ENCODE measurements around the gene BTBD9.

BTBD9 gene

DNA sequence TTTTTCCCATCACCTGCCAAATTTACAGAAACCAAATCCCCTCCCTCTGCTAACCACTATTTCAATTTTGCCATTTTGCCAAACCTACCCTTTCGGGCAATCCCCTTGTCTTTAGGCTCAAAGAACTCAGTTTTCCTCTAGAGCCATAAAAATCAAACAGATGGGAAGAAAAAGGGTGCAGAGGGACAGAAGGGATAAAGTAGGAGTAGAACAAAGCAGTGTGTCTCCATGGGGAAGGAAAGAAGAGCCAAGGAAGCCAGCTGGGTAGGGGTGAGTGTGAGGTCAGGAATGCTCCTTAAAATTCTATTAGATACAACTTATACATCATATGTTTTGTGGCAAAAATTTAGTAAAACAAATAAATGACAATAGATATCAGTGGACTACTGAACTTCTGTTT is 316.5 kb downstream of the BTBD9 start:
- DNase-seq = no peak

DNA sequence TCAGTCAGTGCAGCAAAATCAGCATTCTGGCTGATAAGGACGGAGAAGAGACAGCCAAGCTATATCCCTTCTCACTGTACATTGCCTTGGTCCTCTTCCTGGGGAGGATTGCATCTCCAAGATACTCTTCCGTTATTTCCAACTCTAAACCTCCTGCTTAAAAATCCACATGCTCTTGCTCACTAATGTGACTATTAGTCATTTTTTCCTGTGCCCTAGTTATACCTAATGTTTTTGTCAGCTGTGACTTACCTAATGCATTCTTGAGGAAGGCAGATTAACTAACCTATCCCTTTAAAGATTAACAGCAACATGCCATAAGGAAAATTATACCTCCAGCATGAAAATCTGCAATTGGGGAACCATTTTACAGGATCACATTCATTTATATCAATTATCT is 317.6 kb downstream of the BTBD9 start:
- DNase-seq = no peak

DNA sequence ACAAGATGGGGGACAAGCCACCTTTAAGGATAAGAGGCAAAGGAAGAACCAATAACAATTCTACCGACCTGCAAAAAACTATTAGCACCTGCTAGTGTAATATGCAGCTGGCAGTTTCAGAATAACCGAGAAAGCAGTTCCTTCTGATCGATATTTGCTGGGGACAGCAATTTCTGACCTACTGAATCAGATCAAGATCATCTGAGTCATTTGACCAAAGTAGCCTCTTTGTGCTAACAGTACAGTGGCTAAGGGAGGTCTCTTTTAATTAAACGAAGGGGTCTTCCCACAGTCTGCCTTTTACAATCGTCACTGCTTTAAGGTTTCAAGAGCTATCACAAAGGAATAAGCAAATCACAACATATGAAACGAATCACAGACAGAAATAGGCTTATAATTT is 318.9 kb downstream of the BTBD9 start:
- no peak for DNase-seq

DNA sequence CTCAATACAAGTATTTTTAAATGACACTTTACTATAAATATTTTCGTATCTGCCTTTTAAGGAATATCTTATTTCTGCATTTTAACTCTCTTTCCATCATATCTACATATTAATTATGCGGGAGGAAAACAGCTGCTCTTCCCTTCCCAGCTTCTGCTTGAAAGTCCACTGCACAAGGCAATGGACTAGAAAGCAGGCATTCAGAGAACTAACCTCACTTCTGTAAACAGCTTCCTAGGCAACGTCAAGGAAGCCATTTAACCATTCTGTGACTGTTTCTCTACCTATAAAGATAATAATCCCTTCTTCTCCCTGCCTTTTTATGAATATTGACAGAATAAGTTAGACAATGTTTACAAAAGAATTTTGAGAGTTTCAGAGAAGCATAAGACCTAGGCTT is 319.4 kb downstream of the BTBD9 start:
- DNase-seq = no peak

DNA sequence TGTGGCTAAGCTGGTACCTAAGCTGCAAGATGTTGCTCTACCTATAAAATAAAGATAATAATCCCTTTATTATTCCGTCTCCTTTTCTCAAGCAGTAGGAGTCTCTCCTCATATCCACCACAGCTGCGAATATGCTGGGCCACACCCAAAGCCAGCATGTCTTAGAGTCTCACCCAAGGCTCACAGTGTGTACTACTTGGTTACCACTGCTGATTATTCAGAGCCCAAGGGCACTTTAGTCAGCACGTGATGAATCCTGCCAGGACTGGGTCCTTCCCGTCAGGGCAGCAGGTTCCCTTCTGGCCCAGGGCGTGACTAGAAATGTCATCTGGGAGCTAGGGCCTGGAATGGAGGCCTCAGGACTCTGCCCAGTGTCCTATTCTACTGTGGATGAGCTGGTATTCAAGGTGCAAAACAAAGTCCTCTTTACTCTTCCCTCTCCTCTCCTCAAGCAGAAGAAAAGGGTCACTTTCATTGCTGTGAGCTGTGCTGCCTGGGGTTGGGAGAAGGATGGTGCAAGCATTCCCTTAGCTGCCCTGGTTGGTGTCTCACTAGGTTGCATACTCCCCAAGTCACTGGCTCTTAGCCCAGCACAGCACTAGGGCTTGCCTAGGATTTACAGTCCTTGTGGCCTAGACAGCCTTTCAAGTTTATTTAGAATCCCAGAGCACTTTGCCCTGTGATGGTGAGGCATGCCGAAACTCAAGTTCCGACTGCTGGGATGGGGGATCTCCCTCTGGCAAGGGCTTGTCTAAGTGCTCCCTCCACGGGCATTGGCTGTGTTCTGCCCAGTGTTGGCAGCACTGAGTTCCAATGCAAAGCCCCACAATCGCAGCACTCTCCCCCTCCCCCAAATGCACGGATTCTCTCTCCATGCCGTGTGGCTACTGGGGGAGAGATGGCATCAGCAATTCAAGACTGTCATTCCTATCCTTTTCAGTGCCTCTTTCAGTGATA is 320.2 kb downstream of the BTBD9 start:
- DNase-seq = no peak

DNA sequence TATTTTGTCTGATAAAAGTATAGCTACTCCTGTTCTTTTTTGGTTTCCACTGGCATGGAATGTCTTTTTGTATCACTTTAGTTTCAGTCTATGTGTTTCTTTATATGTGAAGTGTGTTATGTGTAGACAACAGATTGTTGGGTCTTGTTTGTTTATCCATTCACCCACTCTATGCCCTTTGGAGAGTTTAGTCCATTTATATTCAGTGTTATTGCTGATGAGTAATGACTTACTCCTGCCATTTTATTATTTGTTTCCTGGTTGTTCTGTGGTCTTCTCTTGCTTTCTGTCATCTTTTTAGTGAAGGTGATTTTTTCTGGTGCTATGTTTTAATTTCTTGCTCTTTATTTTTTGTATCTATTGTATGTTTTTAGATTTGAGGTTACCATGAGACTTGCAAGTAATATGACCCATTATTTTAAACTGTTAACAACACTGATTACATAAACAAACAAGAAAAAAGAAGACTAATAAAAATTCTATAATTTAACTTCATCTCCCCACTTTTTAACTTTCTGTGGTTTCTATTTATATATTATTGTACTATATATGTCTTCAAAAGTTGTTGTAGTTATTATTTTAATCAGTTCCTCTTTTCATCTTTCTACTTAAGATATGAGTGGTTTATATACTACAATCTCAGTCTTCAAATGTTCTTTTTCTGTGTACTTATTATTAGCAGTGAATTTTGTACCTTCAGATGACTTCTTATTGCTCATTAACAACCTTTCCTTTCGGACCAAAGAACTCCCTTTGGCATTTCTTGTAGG is 323.4 kb downstream of the BTBD9 start:
- no peak for DNase-seq

DNA sequence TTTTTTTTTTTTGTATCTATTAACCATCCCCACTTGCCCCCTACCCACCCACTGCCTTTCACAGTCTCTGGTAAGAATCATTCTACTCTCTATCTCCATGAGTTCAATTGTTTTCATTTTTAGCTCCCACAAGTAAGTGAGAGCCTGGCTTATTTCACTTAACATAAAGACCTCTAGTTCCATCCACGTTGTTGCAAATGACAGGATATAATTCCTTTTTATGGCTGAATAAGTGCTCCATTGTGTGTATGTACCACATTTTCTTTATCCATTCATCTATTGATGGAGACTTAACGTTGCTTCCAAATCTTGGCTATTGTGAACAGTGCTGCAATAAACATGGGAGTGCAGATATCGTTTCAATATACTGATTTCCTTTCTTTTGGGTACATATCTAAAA is 328.5 kb downstream of the BTBD9 start:
- DNase-seq = no peak

DNA sequence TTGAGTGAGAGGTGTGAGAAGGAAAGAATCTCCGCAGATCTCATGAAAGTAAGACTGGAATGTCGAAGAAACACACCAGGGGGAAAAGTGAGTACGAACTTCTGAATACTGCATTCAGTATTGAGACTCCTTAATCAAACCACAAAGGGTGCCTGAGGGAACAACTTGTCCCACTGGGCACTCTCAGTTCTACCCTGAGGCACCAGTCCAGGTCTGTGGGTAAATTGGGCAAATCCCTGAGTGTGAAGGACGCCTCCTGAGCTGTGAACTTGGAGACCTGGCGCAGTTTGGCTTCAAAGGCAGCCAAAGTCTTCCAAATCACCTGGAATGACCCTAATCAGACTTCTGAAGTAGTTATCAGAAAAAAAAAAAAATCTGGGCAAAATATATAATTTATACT is 329.7 kb downstream of the BTBD9 start:
- no peak for DNase-seq

DNA sequence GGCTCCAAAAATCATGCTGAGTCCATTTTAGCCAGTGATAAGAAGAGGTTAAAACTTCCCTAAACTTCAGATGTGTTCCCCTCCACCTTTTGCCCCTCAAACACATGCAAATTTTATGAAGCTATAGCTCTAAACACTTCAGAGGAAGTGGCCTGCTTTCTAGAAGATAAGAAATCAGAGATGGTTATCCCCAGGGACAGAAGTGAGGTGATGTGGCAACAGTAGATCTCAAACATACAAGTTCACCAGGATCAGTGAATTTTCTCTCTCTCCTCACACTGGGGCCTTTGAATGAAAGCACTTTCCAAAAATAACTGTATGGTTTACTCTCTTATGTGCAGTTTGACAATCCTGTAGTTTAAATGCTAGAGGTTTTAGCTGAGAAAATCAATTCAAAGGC is 332.0 kb downstream of the BTBD9 start:
- DNase-seq = no peak

DNA sequence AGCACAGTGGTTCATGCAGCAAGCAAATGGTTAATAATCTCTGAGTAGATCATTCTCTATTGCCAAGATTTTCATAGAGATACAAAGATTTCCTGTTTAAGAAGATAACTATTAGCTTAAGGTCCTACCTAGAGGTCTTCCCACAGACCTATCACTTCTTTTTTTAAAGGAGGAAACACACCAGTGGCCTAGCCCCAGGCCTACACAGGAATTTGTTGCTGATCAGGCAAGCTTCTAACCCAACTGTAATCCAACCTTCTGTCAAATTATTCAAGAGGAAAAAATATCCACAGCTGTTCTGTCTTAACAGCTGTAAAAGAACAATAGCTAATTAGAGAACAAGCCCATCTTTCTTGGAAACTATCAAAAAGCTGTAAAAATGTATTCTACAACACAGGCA is 332.8 kb downstream of the BTBD9 start:
- no peak for DNase-seq

DNA sequence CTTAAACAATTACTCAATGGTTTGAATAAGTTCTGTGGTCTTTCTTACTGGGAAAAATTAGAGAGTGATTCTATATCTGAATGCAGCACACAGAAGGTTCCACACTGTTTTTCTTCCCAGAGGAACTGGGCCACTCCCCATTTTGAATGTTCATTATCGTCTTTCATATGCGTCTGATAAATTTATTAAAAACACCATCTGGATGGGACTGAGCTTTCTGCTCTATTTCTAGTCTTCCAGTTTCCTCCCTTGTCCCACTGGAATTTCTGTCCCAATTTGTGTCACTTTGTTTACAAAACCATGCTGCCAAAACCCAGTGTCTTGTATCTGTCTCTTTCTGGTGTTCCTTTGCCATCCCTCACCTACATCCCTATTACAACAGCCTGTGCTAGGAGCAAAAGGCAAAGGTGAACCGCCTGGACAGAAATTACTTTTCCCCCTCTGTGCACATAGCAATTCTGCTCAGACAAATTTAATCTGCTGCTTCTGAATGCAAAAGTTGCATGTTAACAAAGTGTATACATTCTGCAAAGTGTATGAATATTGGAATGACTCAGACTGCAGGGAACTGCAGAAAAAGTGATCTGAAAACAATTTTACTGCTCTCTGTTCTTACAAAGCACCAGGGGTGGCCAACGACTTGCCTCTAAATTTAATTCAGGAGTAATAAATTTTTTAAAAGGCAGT is 333.6 kb downstream of the BTBD9 start:
- DNase-seq = no peak

DNA sequence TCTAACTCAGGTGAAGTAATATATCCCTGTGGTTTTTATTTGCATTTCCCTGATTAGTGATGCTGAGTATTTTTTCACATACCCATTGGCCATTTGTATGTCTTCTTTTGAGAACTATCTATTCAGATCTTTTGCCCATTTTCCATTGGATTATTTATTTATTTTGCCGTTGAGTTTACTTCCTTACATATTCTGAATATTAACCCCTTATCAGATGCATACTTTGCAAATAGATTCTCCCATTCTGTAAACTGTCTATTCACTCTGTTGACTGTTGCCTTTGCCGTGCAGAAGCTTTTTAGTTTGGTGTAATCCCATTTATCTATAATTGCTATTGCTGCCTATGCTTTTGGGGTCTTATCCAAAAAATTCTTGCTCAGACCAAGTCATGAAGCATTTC is 336.9 kb downstream of the BTBD9 start:
- no peak for DNase-seq

DNA sequence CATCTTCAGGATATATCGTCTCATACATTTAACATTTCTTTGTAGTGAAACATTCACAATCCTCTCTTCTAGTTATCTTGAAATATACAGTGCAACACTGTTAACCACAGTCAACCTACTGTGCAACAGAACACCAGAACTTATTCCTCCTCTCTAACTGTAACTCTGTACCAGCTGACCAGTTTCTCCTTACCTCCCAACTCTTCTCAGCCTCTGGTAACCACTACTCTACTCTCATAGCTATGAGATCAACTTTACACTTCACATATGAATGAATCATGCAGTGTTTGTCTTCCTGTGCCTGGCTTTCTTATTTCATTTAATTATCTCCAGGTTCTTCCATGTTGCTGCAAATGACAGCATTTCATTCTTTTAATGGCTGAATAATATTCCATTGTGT is 337.6 kb downstream of the BTBD9 start:
- no peak for DNase-seq

DNA sequence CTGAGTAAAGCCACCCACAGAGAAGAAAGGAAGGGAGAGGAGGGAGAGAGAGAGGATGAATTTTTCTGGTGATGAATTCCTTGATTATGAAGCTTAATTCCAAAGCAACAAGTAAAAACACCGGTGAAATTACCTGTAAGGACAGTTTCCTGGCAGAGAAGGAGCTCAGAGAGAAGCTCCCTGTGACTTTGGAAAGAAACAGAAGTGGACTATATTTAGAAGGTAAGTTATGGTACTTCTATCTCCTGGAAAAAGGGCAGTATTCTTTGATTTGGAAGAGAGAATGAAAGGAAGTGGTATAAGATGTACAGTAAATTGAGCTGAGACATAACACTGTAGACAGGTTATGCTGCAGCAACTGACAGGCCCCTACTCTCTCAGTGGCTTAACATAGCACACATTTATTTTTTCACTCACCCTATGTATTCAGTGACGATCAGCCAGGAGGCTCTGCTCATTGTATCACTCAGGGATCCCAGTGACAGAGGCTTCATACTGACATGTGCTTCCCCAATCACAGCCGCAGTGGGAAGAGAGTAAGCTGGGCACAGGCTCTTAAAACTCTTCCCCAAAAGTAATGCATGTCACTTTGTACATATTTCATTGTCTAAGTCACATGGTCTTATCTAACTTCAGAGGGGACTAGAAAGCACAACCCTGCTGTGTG is 349.5 kb downstream of the BTBD9 start:
- DNase-seq = no peak

DNA sequence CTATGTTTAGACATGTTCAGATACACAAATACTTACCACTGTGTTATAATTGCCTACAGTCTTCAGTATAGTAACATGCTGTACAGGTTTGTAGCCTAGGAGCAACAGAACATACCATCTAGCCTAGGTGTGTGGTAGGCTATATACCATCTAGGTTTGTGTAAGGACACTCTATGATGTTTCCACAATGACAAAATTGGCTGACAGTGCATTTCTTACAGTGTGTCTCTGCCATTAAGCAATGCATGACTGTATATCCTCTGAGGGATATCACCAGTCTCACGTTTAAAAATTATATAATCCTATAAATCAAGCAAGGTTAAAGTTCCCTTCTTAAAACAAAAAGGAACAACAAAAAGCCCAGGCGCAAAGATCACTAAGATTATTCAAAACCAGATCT is 352.2 kb downstream of the BTBD9 start:
- no peak for DNase-seq

DNA sequence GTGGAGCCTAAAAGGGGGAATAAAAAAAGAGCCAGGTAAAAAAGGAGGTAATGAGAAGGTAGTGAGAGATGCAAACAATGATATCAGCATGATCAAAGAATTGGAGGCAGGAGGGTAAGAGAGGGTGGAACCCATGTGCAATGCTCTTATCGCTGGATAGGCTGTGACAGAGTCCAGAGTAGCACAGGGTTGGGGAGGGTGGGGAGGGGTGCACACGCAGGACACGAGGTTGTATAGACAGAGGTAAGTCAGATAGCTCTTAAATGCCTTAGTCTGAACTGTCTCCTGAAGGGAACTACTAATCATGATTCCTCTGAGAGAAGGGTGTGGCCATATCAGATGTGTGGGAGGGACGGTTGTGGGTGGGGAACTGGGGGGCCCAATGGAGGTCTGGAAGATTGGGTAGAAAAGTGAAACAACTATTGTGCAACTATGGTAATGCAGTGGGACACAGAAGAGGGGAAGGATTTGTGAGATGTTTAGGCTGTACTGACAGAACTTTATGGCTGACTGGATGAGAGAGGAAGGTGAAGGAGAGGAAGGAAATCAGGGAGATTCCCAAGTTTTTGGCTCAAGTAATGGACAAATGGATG is 354.8 kb downstream of the BTBD9 start:
- no peak for DNase-seq

DNA sequence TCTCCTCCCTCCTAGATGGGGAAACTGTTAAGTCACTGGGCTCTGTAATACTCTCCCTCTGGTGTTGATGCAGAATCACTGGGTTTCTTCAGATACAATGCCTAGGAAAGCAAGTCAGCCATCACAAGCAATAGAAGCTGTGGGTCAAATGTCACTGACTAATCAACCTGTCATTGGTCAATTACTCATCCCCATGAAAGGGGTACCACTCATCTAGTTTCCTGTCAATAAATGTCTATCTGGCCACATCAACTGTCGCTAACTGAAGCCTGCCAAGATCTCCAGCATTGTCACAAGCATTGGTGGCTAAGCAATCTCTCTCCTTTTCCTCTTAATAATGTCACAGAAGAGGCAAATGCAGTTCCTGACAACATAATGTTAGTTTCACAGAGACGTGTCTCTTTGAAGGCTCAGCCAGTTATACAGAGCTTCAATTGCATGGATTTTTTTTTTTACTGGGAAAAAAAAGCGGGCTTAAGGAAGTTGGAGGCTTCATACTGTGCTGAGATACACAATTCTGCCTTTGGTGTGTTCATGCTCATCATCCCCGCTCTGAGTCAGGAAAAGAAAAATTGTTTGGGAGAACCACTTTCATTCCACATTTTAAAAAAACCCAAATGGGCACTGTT is 355.9 kb downstream of the BTBD9 start:
- no peak for DNase-seq

DNA sequence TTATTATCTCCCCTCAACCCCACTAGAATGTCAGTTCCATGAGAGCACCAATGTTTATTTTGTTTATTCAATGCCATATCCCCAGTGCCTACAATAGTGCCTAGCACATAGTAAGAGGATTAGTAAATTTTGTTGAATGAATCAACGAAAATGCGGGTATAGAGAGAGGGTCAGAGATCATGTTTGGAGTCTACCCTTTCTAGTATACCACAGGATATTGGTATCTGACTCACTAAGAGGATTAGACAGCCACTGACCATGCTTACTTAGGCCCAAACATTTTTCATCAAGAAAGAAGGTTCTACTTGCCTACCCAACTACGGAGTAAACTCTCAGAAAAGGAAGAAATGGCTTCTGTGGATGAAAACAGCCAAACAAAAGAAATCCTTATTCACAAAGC is 356.8 kb downstream of the BTBD9 start:
- no peak for DNase-seq

DNA sequence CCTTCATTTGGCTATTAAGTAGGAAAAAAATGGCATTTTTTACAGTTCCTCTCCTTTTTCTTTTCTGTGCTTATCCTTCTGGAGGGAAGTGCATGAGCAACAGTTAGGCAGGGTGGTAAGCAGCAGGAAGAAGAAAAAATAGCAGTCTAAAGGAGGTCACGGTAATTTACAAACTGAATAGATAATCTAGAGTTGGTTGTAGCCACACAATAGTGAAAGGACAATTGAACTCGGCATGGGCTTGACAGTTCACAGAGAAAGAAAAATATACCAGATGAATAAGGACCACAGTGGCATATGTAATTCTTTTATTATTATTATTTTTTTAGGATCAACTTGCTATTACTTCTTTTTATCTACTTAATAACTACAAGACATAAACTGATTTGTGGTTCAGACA is 358.6 kb downstream of the BTBD9 start:
- no peak for DNase-seq

DNA sequence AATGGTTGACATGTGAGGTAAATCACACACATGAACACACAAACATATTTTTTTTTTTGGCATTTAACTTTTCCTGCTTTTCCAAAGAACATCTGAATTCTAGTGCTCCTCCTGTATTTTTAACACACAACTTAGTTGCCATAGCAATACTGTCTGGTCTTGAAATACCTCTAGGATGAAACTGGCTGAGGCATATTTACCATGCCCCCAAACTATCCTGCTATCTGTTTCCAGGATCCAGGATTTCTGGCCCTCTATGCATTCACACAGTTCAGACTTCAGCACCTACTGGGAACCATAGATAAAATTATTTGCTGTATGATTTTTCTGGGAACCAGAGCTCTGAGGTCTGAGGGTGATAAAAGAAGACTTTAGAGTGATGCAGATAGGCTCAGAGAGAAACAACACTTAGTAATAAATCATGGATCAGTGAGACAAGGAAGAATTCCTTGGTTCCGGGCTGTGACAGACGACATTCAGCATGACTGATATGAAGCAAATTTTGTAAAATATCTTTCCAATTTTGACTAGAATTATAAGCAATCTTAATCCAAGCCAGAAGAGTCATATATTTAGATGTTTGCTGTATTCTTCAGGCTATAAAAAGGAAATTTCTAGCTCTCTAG is 359.7 kb downstream of the BTBD9 start:
- no peak for DNase-seq

DNA sequence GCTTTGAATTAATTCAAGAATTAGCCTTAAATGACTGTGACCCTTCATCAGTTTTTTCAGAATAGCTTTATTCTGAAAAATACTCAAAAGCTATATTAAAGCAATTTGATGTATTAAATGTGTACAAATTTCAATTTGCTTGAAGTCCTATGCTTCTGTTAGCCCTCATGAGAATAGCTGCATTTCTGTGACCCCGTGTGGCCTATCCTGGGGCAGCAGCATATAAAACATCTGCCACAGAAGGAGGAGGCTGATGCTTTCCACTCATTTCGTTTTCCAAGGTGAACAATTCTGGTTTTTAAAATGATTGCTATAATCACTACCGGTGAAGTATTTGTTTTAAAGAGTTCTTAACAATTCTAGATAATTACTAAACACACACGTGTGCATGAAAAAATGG is 360.3 kb downstream of the BTBD9 start:
- no peak for DNase-seq

DNA sequence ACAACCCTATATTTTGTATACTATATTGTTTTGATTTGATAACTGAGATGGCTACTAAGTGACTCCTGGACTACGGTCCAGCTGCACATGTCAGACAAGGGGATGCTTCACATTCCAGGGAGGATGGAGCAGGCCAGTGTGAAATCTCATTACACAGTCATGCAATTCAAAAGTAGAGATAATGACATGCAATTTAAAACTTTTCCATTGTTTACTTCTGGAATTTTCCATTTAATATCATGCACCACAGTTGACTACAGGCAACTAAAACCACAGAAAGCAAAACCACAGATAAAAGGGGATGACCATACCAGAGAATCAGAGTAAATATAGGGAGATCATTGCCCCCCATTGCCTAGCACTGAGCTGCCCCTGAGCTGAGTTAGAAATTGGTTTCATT is 366.4 kb downstream of the BTBD9 start:
- DNase-seq = no peak

Measured in NCI-H2227 treated with DMSO at 0.1 percent for 48 hours (cell line).